ENCODE results near the gene XAF1. TPM values are rescaled to one million over a fixed set of nuclear protein-coding genes. Genes with fewer than 3 reads are reported as not detected.

Gene XAF1
- total RNA-seq, 1 experiment from 2014 or later: 0.20 TPM

DNA sequence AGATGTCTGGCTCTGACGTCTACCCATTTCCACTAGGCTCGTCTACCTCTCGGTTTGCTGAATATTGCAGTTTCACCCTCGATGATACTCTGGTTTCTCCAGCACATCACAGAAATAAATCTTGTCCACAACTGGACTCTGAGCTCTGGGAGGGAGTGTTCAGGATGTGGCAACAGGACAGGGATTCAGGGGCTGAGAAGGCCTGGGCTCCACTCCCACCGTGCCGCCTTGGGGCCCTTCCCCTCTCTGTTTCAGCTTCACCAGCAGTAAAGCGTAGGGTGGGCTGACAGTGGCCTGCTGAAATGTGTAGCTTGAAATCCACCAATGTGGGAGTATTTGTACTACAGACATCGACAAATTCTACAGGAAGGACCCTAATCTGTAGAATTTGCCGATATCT, 55.7 kb downstream of the XAF1 start (continued):
- TF ChIP-seq, protein P1, sequence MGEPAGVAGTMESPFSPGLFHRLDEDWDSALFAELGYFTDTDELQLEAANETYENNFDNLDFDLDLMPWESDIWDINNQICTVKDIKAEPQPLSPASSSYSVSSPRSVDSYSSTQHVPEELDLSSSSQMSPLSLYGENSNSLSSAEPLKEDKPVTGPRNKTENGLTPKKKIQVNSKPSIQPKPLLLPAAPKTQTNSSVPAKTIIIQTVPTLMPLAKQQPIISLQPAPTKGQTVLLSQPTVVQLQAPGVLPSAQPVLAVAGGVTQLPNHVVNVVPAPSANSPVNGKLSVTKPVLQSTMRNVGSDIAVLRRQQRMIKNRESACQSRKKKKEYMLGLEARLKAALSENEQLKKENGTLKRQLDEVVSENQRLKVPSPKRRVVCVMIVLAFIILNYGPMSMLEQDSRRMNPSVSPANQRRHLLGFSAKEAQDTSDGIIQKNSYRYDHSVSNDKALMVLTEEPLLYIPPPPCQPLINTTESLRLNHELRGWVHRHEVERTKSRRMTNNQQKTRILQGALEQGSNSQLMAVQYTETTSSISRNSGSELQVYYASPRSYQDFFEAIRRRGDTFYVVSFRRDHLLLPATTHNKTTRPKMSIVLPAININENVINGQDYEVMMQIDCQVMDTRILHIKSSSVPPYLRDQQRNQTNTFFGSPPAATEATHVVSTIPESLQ (CRISPR knock-in tag; IDR thresholded peaks at IDR 0.05): no peak
- TF ChIP-seq ZNF263 (CRISPR knock-in tag; IDR thresholded peaks at IDR 0.05; ENCODE audit: low read depth): no peak
- TF ChIP-seq MXD4 (CRISPR knock-in tag; IDR thresholded peaks at IDR 0.05; ENCODE audit: borderline replicate concordance): no peak
- no peak for TF ChIP-seq SMAD4 (CRISPR knock-in tag; IDR thresholded peaks at IDR 0.05)

DNA sequence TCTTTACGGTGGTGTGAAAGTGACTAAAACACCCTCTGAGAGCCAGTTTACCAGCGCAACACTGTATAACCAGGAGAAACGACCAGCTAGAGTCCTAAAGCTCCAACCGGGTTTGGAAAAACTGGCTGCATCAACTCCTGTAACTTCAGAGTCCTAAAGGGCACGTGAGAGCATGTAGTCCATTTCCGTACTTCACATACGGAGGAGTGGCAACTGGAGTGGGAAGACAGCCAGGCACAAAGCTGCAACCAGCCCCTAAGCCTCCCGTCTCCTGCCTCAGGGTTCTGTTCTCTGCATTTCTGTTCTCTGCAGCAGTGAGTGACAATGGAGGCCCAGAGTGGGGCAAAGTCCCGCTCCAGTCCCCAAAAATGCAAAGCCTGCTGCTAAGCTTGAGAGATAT, 56.4 kb downstream of the XAF1 start:
- ATAC-seq (no peak), DNase-seq (ENCODE audit: low spot score) (no peak)
- Mint-ChIP-seq H3K27ac (no peak overlapping the region), H3K4me1 (no peaks in the 10 kb centered on the region), H3K4me3 (no peak overlapping the region), H3K27me3 (ENCODE audit: low read depth) (peaks cover 14% of the 10 kb centered on the region; the same call in 1 of the 2 replicates), H3K36me3 (peaks cover 7% of the 10 kb centered on the region), H3K9me3 (peaks cover 25% of the 10 kb centered on the region)
- POLR2A ChIA-PET: no interaction called here
- no peak for TF ChIP-seq KAT7 (CRISPR knock-in tag; IDR thresholded peaks at IDR 0.05; ENCODE audit: borderline replicate concordance)
- TF ChIP-seq ZNF416 (CRISPR knock-in tag; IDR thresholded peaks at IDR 0.05): no peak
- TF ChIP-seq, protein P2, sequence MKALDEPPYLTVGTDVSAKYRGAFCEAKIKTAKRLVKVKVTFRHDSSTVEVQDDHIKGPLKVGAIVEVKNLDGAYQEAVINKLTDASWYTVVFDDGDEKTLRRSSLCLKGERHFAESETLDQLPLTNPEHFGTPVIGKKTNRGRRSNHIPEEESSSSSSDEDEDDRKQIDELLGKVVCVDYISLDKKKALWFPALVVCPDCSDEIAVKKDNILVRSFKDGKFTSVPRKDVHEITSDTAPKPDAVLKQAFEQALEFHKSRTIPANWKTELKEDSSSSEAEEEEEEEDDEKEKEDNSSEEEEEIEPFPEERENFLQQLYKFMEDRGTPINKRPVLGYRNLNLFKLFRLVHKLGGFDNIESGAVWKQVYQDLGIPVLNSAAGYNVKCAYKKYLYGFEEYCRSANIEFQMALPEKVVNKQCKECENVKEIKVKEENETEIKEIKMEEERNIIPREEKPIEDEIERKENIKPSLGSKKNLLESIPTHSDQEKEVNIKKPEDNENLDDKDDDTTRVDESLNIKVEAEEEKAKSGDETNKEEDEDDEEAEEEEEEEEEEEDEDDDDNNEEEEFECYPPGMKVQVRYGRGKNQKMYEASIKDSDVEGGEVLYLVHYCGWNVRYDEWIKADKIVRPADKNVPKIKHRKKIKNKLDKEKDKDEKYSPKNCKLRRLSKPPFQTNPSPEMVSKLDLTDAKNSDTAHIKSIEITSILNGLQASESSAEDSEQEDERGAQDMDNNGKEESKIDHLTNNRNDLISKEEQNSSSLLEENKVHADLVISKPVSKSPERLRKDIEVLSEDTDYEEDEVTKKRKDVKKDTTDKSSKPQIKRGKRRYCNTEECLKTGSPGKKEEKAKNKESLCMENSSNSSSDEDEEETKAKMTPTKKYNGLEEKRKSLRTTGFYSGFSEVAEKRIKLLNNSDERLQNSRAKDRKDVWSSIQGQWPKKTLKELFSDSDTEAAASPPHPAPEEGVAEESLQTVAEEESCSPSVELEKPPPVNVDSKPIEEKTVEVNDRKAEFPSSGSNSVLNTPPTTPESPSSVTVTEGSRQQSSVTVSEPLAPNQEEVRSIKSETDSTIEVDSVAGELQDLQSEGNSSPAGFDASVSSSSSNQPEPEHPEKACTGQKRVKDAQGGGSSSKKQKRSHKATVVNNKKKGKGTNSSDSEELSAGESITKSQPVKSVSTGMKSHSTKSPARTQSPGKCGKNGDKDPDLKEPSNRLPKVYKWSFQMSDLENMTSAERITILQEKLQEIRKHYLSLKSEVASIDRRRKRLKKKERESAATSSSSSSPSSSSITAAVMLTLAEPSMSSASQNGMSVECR (CRISPR knock-in tag; IDR thresholded peaks at IDR 0.05; ENCODE audit: borderline replicate concordance): no peak
- TF ChIP-seq HMGA2 (CRISPR knock-in tag; IDR thresholded peaks at IDR 0.05): no peak
- TF ChIP-seq, protein P3, sequence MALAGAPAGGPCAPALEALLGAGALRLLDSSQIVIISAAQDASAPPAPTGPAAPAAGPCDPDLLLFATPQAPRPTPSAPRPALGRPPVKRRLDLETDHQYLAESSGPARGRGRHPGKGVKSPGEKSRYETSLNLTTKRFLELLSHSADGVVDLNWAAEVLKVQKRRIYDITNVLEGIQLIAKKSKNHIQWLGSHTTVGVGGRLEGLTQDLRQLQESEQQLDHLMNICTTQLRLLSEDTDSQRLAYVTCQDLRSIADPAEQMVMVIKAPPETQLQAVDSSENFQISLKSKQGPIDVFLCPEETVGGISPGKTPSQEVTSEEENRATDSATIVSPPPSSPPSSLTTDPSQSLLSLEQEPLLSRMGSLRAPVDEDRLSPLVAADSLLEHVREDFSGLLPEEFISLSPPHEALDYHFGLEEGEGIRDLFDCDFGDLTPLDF (CRISPR knock-in tag; IDR thresholded peaks at IDR 0.05): no peak
- TF ChIP-seq ESRRA (CRISPR knock-in tag; IDR thresholded peaks at IDR 0.05; ENCODE audit: borderline replicate concordance): no peak
- TF ChIP-seq GTF2I (CRISPR knock-in tag; conservative IDR thresholded peaks at IDR 0.05): no peak
- no peak for TF ChIP-seq NR1H2 (CRISPR knock-in tag; IDR thresholded peaks at IDR 0.05)
- TF ChIP-seq, protein P4, sequence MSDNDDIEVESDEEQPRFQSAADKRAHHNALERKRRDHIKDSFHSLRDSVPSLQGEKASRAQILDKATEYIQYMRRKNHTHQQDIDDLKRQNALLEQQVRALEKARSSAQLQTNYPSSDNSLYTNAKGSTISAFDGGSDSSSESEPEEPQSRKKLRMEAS (CRISPR knock-in tag; IDR thresholded peaks at IDR 0.05): no peak
- no peak for TF ChIP-seq OVOL2 (CRISPR knock-in tag; IDR thresholded peaks at IDR 0.05; ENCODE audit: borderline replicate concordance)
- TF ChIP-seq, protein P5, sequence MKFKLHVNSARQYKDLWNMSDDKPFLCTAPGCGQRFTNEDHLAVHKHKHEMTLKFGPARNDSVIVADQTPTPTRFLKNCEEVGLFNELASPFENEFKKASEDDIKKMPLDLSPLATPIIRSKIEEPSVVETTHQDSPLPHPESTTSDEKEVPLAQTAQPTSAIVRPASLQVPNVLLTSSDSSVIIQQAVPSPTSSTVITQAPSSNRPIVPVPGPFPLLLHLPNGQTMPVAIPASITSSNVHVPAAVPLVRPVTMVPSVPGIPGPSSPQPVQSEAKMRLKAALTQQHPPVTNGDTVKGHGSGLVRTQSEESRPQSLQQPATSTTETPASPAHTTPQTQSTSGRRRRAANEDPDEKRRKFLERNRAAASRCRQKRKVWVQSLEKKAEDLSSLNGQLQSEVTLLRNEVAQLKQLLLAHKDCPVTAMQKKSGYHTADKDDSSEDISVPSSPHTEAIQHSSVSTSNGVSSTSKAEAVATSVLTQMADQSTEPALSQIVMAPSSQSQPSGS (CRISPR knock-in tag; IDR thresholded peaks at IDR 0.05; ENCODE audit: borderline replicate concordance, low read depth): no peak
- TF ChIP-seq, protein P6, sequence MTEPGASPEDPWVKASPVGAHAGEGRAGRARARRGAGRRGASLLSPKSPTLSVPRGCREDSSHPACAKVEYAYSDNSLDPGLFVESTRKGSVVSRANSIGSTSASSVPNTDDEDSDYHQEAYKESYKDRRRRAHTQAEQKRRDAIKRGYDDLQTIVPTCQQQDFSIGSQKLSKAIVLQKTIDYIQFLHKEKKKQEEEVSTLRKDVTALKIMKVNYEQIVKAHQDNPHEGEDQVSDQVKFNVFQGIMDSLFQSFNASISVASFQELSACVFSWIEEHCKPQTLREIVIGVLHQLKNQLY (CRISPR knock-in tag; IDR thresholded peaks at IDR 0.05): no peak
- TF ChIP-seq, protein P7, sequence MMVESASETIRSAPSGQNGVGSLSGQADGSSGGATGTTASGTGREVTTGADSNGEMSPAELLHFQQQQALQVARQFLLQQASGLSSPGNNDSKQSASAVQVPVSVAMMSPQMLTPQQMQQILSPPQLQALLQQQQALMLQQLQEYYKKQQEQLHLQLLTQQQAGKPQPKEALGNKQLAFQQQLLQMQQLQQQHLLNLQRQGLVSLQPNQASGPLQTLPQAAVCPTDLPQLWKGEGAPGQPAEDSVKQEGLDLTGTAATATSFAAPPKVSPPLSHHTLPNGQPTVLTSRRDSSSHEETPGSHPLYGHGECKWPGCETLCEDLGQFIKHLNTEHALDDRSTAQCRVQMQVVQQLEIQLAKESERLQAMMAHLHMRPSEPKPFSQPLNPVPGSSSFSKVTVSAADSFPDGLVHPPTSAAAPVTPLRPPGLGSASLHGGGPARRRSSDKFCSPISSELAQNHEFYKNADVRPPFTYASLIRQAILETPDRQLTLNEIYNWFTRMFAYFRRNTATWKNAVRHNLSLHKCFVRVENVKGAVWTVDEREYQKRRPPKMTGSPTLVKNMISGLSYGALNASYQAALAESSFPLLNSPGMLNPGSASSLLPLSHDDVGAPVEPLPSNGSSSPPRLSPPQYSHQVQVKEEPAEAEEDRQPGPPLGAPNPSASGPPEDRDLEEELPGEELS (CRISPR knock-in tag; IDR thresholded peaks at IDR 0.05): no peak
- CTCF ChIA-PET: interaction anchor here (1.6 kb wide), 1 partner anchor 111 kb away, joined by 3 read pairs; no protein-coding TSS in a partner anchor
